ENCODE results near the gene GAK.

- TF ChIP-seq POLR2AphosphoS5 (IDR thresholded peaks at IDR 0.05), result no peak
- no peak for TF ChIP-seq CTCF (IDR thresholded peaks at IDR 0.05)
- TF ChIP-seq EP300 (IDR thresholded peaks at IDR 0.05), result no peak
- TF ChIP-seq POLR2A (IDR thresholded peaks at IDR 0.05; ENCODE audit: low read depth), result no peak
These were observed 1.3 kb downstream of the GAK start for GRCh38 chr4:930827-931193.

All from esophagus muscularis mucosa (tissue), 4 donors.